Suppressor macrophage (primary cell): ENCODE results near the gene CCL14.

Source experiments
- DNase-seq, 4 experiments: peaks; one replicate each; pipeline ENCODE4 v3.0.0-alpha.2; 2020 to 2022

CCL14 gene

DNA sequence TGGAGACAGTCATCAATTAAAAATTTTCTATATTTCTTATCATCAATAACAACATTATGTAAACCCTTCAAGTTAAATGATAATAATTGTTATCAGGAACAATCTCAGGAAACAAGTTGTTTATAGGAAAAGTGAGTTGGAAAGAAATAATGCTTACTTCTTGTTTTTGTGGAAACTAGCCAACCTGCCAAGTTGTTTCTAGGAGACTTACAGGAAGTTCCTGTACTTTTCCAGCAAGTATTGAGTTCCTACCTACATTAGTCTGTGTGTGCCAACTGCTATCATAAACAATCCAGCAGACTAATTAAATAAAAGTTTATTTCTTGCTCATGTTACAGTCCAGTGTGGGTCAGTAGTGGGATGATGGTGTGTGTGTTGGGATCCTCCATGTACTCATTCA is 1.6 kb upstream of the CCL14 start:
- DNase-seq, result no peak

DNA sequence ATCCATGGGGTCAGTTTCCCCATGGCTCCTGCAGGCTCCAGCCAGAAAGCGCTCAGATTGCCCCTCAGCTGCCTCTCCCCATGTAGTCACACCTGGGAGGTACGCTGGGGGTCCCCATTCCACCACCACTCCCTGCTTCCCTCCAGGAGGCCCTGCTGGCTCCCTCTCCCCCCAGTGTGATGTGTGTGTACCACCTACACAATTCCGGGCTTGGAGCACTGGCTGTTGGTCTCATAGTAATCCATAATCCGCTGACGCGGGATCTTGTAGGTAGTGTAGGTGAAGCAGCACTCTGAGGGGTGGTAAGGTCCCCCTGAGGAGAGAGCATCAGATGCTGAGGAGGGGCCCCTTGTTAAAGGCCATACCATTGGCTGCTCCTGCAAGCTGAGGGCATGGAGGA is 2.4 kb downstream of the CCL14 start:
- no peak for DNase-seq

DNA sequence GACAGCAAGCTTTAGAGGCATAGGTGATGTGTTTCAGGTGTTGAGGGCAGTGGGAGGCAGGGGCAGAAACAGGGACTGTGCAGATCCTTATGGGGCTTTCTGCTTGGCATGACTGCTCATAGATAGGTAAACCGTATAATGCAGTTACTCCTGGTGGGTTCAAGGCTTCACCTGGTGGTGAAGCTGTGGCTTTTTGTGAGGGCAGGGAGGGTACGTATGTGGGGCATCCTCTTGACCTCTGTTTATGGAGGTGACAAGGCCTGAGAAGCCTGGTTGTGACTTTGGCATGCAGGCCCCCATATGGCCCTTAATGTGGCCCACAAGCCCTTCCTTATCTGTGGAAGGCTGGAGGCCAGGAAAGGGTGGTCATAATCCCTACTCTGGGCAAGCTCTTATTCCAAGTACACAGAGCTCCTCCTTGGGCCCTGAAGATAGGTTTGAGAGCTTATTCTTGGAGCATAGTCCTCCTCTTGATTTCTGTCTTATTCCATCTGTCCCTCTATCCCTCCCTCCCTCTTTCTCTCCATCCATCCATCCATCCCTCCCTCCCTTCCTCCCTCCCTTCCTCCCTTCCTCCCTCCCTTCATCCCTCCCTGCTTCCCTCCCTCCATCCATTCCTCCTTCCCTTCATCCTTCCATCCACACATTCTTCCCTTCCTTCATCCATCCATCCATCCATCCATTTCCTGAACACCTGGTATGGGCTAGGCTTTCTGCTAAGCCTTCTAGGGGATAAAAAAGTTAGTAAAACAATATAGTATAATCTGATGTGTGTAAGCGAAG is 3.9 kb downstream of the CCL14 start:
- DNase-seq, result no peak

DNA sequence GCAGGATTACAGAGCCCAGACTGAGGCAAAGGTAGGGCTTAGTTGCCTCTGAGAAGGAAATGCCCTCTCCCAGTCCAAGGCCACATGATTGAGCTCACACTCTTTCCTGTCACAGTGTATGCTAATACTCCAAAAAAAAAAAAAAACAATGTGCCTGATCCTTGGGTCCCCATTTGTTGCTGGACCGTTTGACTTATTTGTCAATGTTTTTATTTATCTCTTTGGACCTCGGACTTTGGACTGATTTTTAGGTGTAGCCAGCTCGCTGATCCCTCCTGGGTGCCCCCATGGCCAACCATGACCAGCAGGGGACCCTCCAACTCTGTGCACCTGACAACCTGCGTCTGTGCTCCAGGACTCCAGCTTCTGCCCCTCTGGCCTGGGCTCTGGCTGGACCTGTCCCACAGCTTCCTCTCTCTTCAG is 4.6 kb downstream of the CCL14 start:
- DNase-seq, result peak in 1 of 4 experiments; percentile 20

DNA sequence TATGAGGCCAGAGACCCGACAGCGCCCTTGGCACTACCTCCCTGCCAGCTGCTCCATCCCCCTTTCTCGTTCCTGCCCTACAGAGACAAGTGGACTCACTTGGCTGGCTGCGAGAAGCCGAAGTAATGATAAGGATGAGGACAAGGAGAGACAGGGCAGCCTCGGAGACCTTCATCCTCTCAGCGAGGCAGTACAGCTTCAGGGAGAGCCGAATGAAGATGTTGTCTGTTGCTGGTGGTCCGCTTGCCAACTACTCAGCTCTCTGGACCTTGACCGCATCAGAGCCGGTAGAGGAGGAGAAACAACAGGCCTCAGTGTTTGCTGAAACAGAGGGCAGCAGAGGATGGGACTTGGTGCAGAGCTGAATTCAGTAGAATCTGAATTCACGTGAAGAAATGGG is 5.3 kb downstream of the CCL14 start, which contains the start of gene CCL16:
TSS of gene CCL16 (minus strand) at position 252 of the 400 bp plus-strand sequence. CDS start at position 175, 77 bp downstream.
- DNase-seq, result no peak

DNA sequence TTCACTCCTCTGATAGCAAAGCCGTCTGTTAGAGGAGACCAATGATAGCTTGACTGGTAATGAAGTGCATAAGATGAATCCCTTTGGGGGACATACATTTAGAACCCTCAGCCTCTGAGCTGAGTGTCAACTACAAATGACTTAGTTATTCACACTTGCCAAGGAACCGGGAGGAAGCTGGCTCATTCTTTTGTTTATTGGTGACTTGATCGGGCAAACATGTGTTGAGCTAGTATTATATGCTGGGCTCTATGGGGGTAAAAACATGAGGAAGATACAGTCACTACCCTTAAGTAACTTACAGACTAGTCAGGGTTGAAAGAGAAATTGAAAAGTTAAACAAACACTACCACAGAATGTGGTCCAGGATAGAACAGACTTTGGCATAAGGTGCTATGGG is 8.2 kb downstream of the CCL14 start:
- no peak for DNase-seq

DNA sequence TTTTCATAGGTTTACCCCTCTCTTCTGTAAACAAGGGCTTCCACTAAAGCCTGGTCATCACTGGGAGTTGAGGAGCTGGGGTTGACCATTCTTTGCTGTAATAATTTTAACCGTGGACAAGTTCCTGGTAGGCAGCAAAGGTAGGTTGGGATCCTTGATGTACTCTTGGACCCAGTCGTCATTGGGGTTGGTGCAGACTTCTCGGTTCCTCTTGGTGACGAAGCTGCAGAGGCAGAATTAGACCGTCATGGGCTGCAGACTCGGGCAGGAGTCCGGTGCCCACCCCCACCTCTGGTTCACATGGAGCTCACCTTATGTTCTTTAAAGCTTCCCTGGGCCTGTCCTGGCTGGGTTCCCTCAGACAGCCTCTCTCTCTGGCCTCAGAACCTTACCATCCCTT is 9.0 kb downstream of the CCL14 start:
- DNase-seq, result no peak

DNA sequence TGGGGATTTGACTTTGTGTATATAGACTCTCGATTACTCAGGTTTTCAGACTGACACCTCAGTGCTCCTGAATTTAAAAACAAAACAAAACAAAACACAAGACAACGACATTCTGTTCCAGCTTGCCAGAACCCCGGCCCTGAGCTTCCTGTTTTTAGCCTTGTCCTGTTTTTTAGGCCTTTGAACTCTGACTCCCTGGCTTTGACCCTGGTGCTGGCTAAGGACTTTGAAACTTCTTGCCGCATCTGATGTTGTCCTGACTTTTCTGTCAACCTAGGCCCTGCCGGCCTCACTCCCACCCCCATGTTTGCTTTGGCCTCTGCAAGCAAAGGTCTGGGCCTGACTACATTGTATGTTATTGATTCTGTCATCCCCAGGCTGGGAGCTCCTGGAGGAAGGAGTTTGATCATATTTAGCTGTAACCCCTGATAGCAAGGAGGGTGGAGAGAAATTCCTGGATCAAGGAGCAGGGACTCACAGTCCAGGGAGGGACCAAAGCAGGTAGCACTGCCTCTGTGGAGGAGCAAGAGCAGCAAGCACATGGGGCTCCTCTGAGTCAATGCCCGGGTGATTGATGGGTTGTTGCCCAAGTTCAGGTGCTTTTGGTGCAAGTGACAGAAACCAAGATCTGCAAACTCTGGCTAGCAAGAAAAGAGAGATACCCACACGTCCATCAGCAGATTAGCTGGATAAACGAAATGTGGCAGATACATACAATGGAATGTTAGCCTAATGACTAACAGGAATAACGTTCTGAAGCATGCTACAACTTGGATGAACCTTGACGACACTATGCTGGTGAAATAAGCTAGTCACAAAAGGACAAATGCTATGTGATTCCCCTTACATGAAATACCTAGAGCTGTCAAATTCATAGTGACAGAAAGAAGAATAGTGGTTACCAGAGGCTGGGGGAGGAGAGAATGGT is 12.9 kb downstream of the CCL14 start:
- DNase-seq, result peak; percentile 9 to 51 (median 38)

DNA sequence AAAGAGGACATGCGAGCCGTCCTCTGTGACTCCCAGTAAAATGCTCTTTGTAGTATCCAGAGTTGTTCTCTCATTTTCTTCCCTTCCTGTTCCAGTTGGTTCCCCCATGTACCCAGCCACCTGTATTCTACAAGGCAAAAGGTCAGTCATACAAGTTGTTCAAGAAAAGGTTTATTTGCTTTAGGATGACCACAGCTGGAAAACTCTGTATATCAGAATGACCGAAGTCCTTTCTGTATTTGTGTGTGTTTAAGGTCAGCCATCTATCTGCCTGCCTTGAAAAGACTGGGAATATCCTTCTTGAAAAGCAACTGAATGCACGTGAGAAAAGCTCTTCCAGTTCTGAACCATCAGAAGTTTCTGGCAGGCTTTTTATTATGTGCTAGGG is 13.6 kb downstream of the CCL14 start:
- no peak for DNase-seq

DNA sequence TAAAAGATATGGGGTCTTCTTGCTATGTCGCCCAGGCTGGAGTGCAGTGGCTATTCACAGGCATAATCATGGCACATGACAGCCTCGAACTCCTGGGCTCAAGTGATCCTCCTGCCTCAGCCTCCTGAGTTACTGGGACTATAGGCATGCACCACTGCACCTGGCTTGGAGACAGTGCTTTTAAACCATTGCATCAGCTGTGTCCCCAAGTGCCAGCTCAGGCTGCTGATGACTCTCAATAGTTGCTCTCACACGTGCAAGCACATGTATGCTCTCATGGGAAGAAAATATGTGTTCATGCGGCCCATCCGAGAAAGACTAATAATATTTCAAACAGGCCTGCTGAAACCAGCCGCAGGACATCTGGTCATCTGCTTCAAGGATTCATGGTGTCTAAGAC is 14.0 kb downstream of the CCL14 start:
- DNase-seq, result no peak

DNA sequence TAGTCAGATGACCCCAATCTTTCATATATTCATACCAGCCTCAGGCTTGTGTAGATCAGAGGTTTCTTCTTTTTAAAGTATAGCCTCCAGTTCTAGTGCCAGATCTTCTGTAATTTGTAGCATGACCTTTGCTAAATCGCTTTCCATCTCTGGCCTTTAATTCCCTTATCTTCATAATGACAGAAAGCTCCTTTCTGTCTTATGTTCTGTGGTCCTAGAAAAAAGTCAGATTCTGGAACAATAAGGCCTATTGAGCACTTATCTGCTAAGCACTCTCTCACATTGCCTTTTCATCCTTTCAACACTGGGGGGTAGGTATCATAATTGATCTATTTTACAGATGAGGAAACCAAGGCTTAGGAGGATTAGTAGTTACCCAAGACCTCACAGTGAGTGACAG is 14.5 kb downstream of the CCL14 start:
- no peak for DNase-seq

DNA sequence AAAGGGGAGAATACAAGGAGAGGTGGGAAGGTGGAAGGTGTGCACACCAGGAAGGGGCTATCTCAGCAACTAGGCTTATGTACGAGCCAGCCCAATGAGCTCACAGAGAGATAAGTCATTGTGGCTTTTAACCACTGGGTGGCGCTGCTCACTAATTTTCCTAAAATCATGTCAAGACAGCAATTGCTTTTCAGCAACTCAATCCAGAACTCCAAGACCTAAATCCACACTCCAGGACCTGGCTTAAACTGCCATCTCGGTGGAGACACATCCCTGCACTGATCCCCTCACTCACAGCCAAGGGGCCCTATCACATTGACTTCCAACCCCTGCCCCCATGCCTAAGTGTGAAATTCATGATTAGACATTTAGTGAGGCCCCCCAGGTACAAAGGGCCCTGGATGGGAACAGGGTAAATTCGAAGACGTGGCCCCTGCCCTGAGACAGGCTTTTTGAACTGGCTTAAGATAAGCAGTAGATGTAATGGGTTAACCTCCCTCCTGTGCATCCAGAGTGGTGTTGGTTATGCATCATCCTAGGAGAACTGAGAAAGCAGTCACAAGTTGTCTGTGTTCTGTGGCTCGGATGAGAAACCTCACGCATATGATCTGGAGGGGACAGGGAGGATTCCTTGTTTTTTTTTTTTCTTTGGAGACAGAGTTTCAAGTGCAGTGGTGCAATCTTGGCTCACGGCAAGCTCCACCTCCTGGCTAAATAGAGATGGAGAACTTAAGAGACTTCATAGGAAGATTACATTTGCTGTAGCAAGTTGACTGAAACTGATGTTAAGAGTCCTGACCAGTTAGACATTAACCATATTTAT is 16.8 kb downstream of the CCL14 start:
- peak; percentile 85 to 93 (median 88) for DNase-seq

DNA sequence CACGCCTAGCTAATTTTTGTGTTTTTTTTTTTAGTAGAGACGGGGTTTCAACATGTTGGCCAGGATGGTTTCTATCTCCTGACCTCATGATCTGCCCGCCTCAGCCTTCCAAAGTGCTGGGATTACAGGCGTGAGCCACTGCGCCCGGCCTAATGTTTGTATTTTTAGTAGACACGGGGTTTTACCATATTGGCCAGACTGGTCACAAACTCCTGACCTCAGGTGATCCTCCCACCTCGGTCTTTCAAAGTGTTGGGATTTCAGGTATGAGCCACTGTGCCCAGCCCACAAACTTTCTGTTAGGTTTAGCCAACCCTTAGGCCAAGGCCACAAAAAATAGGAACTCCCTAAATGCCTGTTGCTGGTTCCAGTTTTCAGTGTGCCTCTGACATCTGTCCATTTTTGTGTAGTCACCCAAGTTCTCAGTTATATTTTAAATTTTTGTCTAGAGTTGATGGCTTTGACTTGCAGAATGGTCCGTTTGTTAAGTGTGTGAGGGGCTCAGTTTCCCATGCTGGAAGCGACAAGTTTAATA is 17.9 kb downstream of the CCL14 start:
- no peak for DNase-seq

DNA sequence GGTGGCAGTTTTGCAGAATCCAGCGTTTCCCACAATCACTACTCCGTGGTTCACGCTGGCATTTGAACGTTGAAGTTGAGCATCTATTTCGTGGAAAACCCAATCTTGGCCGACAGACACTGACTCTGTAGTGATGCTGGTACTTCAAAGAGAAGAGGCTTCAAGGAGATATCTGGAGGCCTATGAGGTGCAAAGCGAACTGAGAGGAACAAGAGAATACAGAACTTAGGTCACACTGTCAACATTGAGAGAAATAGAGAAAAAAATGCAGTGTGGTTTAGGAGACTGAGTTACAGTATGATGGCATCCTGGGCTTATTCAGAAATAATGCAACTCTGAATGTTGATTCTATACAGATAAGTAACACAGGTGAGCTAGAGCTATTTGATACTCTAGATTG is 21.3 kb downstream of the CCL14 start:
- no peak for DNase-seq

DNA sequence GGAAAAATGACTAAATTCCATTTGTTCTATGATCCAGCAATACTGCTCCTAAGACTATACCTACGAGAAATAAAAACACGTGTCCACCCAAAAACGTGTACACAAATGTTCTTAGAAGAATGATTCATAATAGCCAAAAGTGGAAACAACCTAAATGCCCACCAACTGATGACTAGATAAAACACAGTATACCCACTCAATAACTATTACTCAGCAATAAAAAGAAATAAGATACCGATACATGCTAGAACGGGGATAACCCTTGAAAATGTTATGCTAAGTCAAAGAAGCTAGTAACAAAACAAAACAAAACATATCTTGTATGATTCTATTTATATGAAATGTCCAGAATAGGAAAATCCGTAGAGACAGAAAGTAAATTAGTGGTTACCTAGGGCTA is 22.9 kb downstream of the CCL14 start:
- no peak for DNase-seq

DNA sequence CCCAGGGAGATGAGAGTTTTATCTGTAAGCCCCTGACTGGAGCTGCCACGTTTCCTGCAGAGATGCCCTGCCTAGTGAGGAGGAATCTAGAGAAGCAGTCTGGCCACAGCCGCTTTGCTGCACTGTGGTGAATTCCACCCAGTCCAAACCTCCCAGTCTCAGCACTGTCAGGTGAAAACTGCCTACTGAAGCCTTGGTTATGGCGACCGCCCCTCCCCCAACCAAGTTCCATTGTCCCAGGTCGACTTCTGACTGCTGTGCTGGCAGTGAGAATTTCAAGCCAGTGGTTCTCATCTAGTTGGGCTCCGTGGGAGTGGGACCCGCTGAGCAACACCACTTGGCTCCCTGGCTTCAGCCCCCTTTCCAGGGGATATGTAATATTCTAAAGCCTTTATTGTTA is 32.8 kb downstream of the CCL14 start:
- no peak for DNase-seq

DNA sequence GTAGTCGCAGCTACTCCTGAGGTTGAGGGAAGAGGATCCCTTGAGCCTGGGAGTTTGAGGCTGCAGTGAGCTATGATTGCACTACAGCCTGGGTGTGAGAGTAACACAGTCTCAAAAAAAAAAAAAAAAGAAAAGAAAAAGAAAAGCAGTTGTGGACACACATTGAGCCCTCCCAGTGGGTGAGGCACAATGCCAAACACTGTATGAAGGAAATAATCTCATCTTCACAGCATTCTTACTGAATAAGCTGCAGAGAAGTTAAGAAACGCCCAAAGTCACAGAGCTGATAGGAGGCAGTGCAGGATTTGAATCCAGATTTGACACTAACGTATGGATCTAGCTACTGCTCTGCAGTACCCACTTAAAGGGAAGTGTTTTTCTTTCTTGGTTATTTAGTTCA is 37.1 kb downstream of the CCL14 start:
- no peak for DNase-seq

DNA sequence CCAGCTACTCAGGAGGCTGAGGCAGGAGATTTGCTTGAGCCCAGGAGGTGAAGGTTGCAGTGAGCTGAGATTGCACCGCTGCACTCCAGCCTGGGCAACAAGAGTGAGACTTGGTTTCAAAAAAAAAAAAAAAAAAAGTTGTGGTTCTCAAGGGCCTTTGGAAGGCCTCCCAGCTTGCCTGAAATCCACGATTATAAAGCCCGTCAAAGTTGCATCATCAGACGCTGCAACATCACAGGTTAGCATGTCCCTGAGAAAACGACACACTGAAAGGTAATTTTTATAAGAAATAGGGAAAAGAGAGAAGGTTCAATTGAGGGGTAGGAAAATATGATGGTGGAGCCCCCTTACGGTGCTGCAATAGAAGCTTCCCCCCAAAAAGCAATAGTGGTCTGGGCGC is 38.4 kb downstream of the CCL14 start:
- DNase-seq, result no peak

DNA sequence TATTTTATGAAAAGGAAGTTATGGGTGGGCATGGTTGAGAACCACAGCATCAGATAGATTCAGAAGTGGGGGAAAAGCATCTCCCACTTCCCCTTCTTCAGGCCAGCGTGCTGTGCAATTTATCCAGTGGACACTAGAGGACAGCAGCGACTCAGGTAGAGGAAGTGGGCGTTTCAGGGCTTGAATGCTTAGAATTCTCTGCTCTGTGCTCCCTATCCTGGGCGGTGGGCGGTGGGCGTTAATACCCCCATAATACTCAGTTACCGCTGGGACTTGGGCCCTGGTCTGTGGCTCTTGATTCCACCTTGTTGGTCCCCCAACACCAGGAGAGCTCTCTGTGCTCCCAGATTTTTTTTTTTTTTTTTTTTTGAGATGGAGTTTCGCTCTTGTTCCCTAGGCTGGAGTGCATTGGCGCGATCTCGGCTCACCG is 39.4 kb downstream of the CCL14 start:
- DNase-seq, result peak; percentile 55 to 77 (median 74)

DNA sequence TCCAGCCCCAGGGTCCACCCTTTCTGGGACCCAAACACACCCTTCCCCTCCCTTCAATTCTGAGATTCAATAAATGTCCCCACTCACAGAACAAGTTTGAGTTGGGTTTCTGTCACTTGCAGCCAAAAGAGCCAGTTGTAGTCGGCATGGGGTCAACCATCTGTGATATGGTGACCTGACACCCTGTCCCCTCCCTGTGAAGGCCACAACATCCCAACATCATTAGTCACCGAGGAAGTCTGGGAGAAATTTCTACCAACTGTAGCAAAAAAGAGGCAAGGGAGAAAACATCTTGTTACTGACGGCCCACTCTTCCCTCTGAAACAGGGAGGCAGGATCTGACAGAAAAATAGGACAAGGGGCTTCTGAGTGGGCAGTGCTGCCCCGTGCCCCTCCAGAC is 42.4 kb downstream of the CCL14 start:
- DNase-seq, result no peak

DNA sequence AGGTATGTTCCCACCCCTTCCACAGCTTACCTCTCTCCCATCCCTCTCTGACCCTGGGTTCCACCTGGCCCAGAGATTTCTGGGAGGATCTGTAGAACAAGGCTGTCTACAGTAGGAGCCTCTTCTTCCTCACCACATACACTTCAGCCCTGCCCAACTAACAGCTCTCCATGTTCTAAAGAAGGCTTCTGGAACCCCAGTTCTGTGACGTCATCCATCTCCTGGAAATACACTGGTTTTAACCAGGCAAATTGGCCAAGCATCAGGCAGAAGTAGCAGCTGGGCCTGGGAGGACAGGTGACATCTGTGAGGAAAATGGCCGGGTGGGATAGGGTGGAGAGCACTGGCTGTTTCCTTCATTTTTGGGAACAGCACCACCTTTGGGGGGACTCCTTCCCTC is 43.0 kb downstream of the CCL14 start, which contains the start of gene LYZL6:
TSS of gene LYZL6 (minus strand) at position 177 of the 400 bp plus-strand sequence. CDS start 4,357 bp downstream, outside the sequence.
- no peak for DNase-seq

DNA sequence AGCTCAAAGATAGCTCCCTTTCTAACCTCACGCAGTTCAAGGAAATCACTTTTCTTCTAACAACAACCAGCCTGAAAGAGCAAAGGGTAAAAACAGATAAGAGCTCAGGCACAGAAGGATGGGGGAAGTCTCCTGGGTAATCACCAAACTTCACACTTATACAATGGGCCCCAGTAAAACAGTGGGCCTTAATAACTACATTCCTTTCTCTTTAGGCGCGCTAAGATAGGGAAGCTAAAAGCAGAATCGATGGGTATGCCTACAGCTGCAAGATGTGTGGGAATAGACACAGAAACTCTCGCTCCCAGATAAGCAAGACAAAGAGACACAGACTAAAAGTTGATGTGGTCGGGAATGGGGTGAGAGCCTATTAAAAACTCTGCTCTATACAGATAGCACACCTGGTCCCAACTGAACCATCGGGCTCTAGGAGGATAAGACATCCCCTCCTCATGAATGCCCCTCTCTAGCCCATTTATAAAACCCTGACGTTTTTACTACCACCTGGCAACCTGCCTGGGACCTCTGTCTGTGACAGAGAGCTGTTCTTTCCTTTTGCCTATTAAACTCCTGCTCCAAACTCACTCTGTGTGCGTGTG is 43.8 kb downstream of the CCL14 start:
- DNase-seq, result no peak
